ENCODE data around the gene TRIM60. TPM values are rescaled to one million over a fixed set of nuclear protein-coding genes. Genes with fewer than 3 reads are reported as not detected.

The TRIM60 gene
- total RNA-seq, 1 donor from 2014 or later = not detected

DNA sequence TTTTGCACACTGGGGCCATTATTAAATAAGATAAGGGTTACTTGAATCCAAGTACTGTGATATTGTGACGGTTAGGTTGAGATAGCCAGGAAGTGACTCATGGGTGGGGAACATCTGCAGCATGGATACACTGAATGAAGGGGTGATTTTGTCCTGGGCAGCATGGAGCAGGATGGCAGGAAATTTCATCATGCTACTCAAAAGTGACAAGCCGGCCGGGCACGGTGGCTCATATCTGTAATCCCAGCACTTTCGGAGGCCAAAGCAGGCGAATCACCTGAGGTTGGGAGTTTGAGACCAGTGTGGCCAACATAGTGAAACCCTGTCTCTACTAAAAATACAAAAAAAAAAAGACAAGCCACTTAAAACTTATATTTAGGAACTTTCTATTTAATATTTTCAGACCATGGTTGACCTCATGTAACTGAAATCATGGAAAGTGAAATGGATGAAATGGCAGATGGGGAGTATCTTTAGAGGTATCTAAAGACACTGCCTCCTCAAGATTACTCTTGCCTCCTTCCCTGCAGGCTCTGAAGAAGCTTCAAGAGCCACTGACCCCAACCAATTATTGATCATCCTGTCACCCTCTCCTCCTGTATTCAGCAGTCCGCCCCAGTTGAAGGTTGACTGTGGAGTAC, 3.9 kb upstream of the TRIM60 start:
- DNase-seq (ENCODE audit: extremely low spot score in 2 of 2) = peak in 1 of 2 donors; percentile 58
- H3K4me3 ChIP-seq = no peak overlapping the region
- H3K4me1 ChIP-seq = no peaks in the 10 kb centered on the region
- intact Hi-C loops (cut with DNase I) = no loop called here
- no peaks in the 10 kb centered on the region for H3K27me3 ChIP-seq
- H3K36me3 ChIP-seq = no peaks in the 10 kb centered on the region
- H3K9me3 ChIP-seq = no peaks in the 10 kb centered on the region
- no peak for TF ChIP-seq POLR2AphosphoS5 (IDR thresholded peaks at IDR 0.05; ENCODE audit: insufficient read depth in 1 of 2, low read depth in 1 of 2)
- no peak for TF ChIP-seq POLR2A (IDR thresholded peaks at IDR 0.05)
- TF ChIP-seq, protein P1, sequence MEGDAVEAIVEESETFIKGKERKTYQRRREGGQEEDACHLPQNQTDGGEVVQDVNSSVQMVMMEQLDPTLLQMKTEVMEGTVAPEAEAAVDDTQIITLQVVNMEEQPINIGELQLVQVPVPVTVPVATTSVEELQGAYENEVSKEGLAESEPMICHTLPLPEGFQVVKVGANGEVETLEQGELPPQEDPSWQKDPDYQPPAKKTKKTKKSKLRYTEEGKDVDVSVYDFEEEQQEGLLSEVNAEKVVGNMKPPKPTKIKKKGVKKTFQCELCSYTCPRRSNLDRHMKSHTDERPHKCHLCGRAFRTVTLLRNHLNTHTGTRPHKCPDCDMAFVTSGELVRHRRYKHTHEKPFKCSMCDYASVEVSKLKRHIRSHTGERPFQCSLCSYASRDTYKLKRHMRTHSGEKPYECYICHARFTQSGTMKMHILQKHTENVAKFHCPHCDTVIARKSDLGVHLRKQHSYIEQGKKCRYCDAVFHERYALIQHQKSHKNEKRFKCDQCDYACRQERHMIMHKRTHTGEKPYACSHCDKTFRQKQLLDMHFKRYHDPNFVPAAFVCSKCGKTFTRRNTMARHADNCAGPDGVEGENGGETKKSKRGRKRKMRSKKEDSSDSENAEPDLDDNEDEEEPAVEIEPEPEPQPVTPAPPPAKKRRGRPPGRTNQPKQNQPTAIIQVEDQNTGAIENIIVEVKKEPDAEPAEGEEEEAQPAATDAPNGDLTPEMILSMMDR (IDR thresholded peaks at IDR 0.05) = no peak
- H3K27ac ChIP-seq = no peak overlapping the region

DNA sequence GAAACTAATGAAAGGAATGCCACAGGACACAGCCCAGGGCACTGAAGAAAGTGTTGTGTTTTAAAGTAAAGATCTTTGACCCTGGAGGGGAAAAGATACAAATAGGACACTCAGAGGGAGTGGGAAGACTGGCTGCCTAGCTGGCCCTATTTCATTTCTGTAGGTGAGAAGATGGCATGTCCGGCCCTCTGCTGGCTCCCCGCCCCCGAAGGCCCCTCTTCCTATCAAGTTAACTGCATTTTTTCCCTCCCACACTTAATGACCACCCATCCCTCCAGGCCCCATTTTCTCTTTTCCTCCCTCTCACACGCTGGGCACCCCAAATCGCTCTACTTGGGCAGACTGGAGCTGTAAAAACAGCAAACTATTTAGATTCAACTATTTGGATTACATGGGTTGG, 16.4 kb downstream of the TRIM60 start:
- Histone ChIP-seq H3K9me3 (no peaks in the 10 kb centered on the region), H3K4me3 (no peak overlapping the region), H3K27me3 (no peaks in the 10 kb centered on the region), H3K27ac (no peak overlapping the region), H3K4me1 (no peaks in the 10 kb centered on the region), H3K36me3 (no peaks in the 10 kb centered on the region)
- intact Hi-C loops (cut with DNase I) = no loop called here
- TF ChIP-seq, protein P1 (IDR thresholded peaks at IDR 0.05) = no peak
- TF ChIP-seq POLR2A (IDR thresholded peaks at IDR 0.05) (no peak), POLR2AphosphoS5 (IDR thresholded peaks at IDR 0.05; ENCODE audit: insufficient read depth in 1 of 2, low read depth in 1 of 2) (no peak)
- no peak for DNase-seq (ENCODE audit: extremely low spot score in 2 of 2)

DNA sequence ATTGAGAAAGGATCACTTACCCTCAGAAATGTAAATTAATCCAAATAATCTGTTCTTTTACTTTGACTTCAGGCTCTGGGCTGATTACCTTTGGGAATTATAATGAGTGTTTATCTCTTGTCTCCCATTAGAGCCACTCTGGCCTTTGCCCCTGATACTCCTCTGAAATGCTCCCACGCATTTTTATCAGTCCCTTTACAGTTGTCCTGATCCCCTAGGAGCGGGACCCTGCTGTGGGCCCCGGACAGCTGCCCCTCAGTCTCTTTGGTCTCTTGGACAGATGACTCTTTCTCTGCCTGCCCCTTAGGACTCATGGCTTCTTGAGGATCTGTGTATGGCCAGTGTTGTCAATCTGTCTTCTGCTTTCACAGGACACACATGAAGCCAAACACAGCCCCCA, 20.8 kb downstream of the TRIM60 start:
- no peak for DNase-seq (ENCODE audit: extremely low spot score in 2 of 2)
- H3K9me3 ChIP-seq = no peaks in the 10 kb centered on the region
- no peaks in the 10 kb centered on the region for H3K4me1 ChIP-seq
- intact Hi-C loops (cut with DNase I) = no loop called here
- no peak overlapping the region for H3K27ac ChIP-seq
- H3K36me3 ChIP-seq = no peaks in the 10 kb centered on the region
- H3K27me3 ChIP-seq = no peaks in the 10 kb centered on the region
- TF ChIP-seq POLR2AphosphoS5 (IDR thresholded peaks at IDR 0.05; ENCODE audit: insufficient read depth in 1 of 2, low read depth in 1 of 2) (no peak), POLR2A (IDR thresholded peaks at IDR 0.05) (no peak)
- TF ChIP-seq, protein P1 (IDR thresholded peaks at IDR 0.05) = no peak
- no peak overlapping the region for H3K4me3 ChIP-seq

DNA sequence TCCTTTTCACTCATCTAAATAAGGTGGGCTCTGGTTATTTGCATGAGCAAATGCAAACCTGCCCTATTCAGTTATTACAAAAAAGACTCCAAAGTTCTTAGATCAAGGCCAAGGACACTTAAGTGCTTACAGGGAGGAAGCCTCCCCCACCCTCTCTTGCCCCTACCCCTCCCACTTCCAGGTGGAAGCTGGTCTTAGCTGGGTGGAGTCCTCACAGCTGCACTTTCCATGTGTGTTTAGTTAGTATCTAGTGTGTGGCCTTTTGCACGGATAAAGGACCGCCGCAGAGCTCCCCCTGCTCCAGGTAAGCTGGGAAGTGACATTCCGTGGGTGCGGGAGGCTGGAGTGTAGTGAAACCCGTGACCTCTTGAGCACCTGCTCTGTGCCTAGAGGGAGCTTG, 21.8 kb downstream of the TRIM60 start, which contains the start of gene TRIM75:
Gene TRIM75 (plus strand): TSS at position 222 of the 400 bp plus-strand sequence. CDS start 5,282 bp downstream, outside the sequence.
- H3K9me3 ChIP-seq = no peaks in the 10 kb centered on the region
- TF ChIP-seq POLR2AphosphoS5 (IDR thresholded peaks at IDR 0.05; ENCODE audit: insufficient read depth in 1 of 2, low read depth in 1 of 2) (no peak), POLR2A (IDR thresholded peaks at IDR 0.05) (no peak)
- TF ChIP-seq, protein P1 (IDR thresholded peaks at IDR 0.05) = no peak
- no peaks in the 10 kb centered on the region for H3K4me1 ChIP-seq
- H3K27ac ChIP-seq = no peak within 1 kb of the TSS
- no peaks in the 10 kb centered on the region for H3K27me3 ChIP-seq
- no peak for DNase-seq (ENCODE audit: extremely low spot score in 2 of 2)
- no peaks in the 10 kb centered on the region for H3K36me3 ChIP-seq
- intact Hi-C loops (cut with DNase I) = no loop called here
- H3K4me3 ChIP-seq = no peak within 1 kb of the TSS

DNA sequence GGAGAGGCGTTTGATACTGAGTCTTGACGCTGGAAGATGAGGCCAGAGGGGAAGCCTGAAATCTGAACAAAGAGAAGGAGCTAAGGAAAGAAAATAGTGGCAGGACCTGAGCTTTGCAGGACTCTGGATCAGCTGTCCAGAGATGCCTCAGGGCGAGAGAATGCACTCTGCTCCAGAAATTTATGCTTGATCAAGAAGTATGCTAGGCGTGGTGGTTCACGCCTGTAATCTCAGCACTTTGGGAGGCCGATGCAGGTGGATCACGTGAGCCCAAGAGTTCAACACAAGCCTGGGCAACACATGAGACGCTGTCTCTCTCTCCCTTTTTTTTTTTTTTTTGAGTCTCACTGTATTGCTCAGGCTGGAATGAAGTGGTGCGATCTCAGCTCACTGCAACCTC, 23.8 kb downstream of the TRIM60 start:
- H3K36me3 ChIP-seq = no peaks in the 10 kb centered on the region
- H3K27ac ChIP-seq = no peak overlapping the region
- no peaks in the 10 kb centered on the region for H3K27me3 ChIP-seq
- no peak overlapping the region for H3K4me3 ChIP-seq
- no peaks in the 10 kb centered on the region for H3K4me1 ChIP-seq
- no peak for TF ChIP-seq POLR2A (IDR thresholded peaks at IDR 0.05)
- TF ChIP-seq, protein P1 (IDR thresholded peaks at IDR 0.05) = no peak
- no peak for TF ChIP-seq POLR2AphosphoS5 (IDR thresholded peaks at IDR 0.05; ENCODE audit: insufficient read depth in 1 of 2, low read depth in 1 of 2)
- H3K9me3 ChIP-seq = no peaks in the 10 kb centered on the region
- intact Hi-C loops (cut with DNase I) = no loop called here
- no peak for DNase-seq (ENCODE audit: extremely low spot score in 2 of 2)
